Adrenal gland (tissue), 12 donors: ENCODE data around the gene TMEM123. TPM values are rescaled to one million over a fixed set of nuclear protein-coding genes. Genes with fewer than 3 reads are reported as not detected.

Experiments
- DNase-seq, 7 donors: peaks; one replicate each; pipeline ENCODE4 v3.0.0-alpha.2; 2019 to 2020
- H3K27ac ChIP-seq, 5 donors: fragments of 200-600 bp; sonication (generic) in 4 of 5; 1 replicate in 3 of 5; 2 replicates in 2 of 5; pipeline versions ENCODE4 v1.5.1 to v1.8.0; 2016 to 2020; ENCODE audit warnings: mild to moderate bottlenecking in 1 of 5
- H3K27me3 ChIP-seq: fragments of 200-600 bp; 2 replicates; pipeline ENCODE4 v1.8.0; 2021
- H3K36me3 ChIP-seq, 2 donors: fragments of 200-600 bp; replicated peaks in 1 of 2; 1 replicate in 1 of 2; 2 replicates in 1 of 2; pipeline versions ENCODE4 v1.5.1 to v1.8.0; 2018 to 2022
- H3K4me1 ChIP-seq, 2 donors: fragments of 200-600 bp; replicated peaks in 1 of 2; 1 replicate in 1 of 2; 2 replicates in 1 of 2; pipeline versions ENCODE4 v1.5.1 to v1.8.0; 2018 to 2021
- H3K4me3 ChIP-seq, 4 donors: fragments of 200-600 bp; sonication (generic) in 3 of 4; one replicate each; pipeline ENCODE4 v1.5.1; 2016 to 2018
- H3K9me3 ChIP-seq, 3 donors: fragments of 200-600 bp; sonication (generic) in 1 of 3; replicated peaks in 1 of 3; 1 replicate in 2 of 3; 2 replicates in 1 of 3; pipeline versions ENCODE4 v1.5.1 to v1.8.0; 2016 to 2021
- POLR2A ChIP-seq, 2 donors: fragments of 450-650 bp; IDR thresholded peaks; one replicate each; pipeline ENCODE4 v1.6.1; 2017; ENCODE audit warnings: antibody characterized with exemption in 2 of 2, mild to moderate bottlenecking in 2 of 2, moderate library complexity in 1 of 2
- WGBS, 4 donors: extraction: QIAGEN DNeasy Blood & Tissue Kit in 2 of 4; methylation state at CpG; one replicate each; pipeline versions ENCODE4 v1.1.5 to v1.1.7; 2013 to 2017; 5-methylcytosine and 5-hydroxymethylcytosine counted together
- intact Hi-C, 2 donors: fragments of 100-400 bp; cut with DNase I; formaldehyde crosslinking; loops; one replicate each; pipeline versions ENCODE4 v1.14.1 to v1.15.0; 2022 to 2023
- polyA plus RNA-seq, 3 donors: library from polyadenylated mRNA; stranded (reverse); fragments of 200-250 nt in 2 of 3; fragments of 350-450 nt in 1 of 3; fragmentation: Illumina TruSeq in 1 of 3; extraction: RNeasy Lipid Tissue Mini Kit (QIAGEN cat#74804) in 1 of 3; gene quantifications; one replicate each; pipeline ENCODE4 v1.2.3, GENCODE V29; 2013 to 2014
- total RNA-seq, 9 donors: library from RNA; depleted of rRNA in 4 of 9; stranded (reverse); fragments of >200 nt in 4 of 9; fragments of 120-200 nt in 1 of 9; fragmentation: NEBNext Ultra II Directional in 1 of 9; extraction: Animal tissue kit (Norgen Biotek cat#: 25700) in 1 of 9; gene quantifications; one replicate each; pipeline versions ENCODE4 v1.1.0 to v1.2.4, GENCODE V29; 2013 to 2023
- TF ChIP-seq, protein P1 (sequence below), 6 experiments: fragments of 450-650 bp in 4 of 6; fragments of 200-600 bp in 2 of 6; sonication (generic) in 1 of 6; IDR thresholded peaks; 1 replicate in 5 of 6; 2 replicates in 1 of 6; pipeline versions ENCODE4 v1.5.1 to v1.8.0; 2016 to 2021; ENCODE audit warnings: antibody characterized with exemption in 6 of 6, mild to moderate bottlenecking in 2 of 6, moderate library complexity in 1 of 6
- donor health status: healthy with polysubstance abuse.
- donor health status: Bipolar disorder and iron deficiency.
- donor health status: DM: yes; HTN: yes; CAD: no.
- donor health status: DM: no; HTN: no; CAD: no.
- donor health status: DM: no; HTN: no; CAD: no.
- donor health status: DM: yes; HTN: yes; CAD: no.

The TMEM123 gene
- total and polyA plus RNA-seq, 12 donors, result 19.2 to 284 (median 117) TPM

DNA sequence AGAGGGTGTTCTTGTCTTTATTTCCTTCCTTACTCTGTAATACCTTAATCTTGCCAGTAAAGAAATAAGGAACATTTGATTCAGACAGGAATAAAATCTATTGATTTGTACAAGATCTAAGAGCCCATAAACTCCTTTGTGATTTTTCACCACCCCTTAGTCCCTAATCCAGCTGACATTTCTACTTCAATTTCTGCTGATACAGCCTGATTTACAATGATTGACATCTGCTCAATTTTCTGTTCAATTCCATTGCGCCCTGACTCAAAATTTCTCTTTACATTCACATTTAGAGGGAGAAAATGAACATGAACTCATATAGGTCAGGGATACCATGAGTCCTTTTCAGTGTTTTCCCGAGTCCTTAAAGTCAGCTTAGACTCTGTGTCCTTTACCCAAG is 27.2 kb upstream of the TMEM123 start:
- no peak for DNase-seq
- Histone ChIP-seq H3K36me3 (no peaks in the 10 kb centered on the region), H3K27ac (no peak overlapping the region)

DNA sequence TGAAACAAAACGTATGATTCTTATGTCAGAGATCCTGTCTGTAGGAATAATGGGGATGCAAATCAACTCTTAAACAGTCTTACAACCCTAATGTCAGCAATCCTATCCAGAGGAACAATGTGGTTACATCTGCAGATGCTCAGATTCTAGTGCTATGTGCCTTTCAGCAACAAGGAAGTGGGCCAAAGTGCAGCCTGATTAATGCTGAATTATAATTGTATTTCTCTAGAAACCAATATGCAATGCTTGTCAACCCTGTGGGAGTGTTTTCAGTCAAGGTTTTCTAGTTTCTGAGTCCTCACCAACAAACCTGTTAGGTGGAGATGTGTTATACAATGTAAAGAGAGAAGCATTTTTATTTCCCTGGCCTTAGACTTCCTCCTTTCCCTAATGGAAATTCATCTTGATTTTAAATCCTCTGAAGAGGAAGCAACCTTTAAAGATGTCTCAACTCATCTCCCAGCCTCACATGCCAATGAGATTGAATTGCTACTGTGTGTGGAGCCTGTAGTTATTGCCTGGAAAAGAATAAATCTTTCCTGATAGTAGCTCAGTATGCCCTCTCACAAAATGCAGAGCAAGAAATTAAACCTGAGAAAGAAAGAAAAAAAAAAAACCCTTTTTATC is 26.2 kb upstream of the TMEM123 start:
- Histone ChIP-seq H3K9me3 (no peaks in the 10 kb centered on the region), H3K36me3 (no peaks in the 10 kb centered on the region), H3K27ac (no peak overlapping the region), H3K4me1 (no peaks in the 10 kb centered on the region), H3K27me3 (no peaks in the 10 kb centered on the region), H3K4me3 (no peak overlapping the region)
- 73 to 88% (median 86%) methylated on average over 1 of the region's 1 CpG for WGBS, 4 donors
- TF ChIP-seq, protein P1, sequence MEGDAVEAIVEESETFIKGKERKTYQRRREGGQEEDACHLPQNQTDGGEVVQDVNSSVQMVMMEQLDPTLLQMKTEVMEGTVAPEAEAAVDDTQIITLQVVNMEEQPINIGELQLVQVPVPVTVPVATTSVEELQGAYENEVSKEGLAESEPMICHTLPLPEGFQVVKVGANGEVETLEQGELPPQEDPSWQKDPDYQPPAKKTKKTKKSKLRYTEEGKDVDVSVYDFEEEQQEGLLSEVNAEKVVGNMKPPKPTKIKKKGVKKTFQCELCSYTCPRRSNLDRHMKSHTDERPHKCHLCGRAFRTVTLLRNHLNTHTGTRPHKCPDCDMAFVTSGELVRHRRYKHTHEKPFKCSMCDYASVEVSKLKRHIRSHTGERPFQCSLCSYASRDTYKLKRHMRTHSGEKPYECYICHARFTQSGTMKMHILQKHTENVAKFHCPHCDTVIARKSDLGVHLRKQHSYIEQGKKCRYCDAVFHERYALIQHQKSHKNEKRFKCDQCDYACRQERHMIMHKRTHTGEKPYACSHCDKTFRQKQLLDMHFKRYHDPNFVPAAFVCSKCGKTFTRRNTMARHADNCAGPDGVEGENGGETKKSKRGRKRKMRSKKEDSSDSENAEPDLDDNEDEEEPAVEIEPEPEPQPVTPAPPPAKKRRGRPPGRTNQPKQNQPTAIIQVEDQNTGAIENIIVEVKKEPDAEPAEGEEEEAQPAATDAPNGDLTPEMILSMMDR (IDR thresholded peaks at IDR 0.05), result no peak
- TF ChIP-seq POLR2A (IDR thresholded peaks at IDR 0.05), result no peak
- DNase-seq, result no peak
- intact Hi-C loops, result no loop called here

More for the DNA sequence above, 27.2 kb upstream of the TMEM123 start:
- Histone ChIP-seq H3K27me3 (no peaks in the 10 kb centered on the region), H3K4me1 (no peaks in the 10 kb centered on the region), H3K9me3 (no peaks in the 10 kb centered on the region), H3K4me3 (no peak overlapping the region)
- 74 to 79% (median 77%) methylated on average over 2 of the region's 2 CpGs for WGBS, 4 donors
- intact Hi-C loops, result loop anchor here in 1 of 2 donors (10.0 kb wide), 1 partner anchor 85 kb away; no protein-coding TSS in a partner anchor
- TF ChIP-seq, protein P1 (IDR thresholded peaks at IDR 0.05), result no peak
- TF ChIP-seq POLR2A (IDR thresholded peaks at IDR 0.05), result no peak

DNA sequence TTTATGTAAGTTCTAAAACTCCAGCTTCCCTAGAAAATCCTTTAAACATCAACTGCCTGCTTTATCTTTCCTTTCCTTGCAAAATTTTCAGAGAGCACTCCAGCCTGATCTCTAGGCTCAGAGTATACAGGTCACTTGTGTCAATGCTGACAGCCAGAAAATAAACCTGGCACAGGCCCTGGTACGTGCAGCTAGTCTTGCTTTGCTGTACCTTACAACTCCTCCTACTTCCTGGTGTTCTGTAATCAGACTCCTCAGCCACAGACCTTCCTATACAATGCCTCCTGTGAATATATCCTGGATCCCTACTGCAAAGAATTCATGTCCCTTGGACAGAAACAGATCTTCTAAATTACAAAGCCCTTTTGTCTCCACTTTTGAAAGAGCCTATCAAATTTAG is 24.2 kb upstream of the TMEM123 start:
- no peaks in the 10 kb centered on the region for H3K9me3 ChIP-seq
- no peak overlapping the region for H3K27ac ChIP-seq
- 17 to 41% (median 27%) methylated on average over 1 of the region's 1 CpG for WGBS, 4 donors
- no peaks in the 10 kb centered on the region for H3K36me3 ChIP-seq
- no peaks in the 10 kb centered on the region for H3K27me3 ChIP-seq
- intact Hi-C loops, result no loop called here
- no peak overlapping the region for H3K4me3 ChIP-seq
- peak in 2 of 7 donors; percentile 19 to 52 for DNase-seq
- TF ChIP-seq POLR2A (IDR thresholded peaks at IDR 0.05), result no peak
- no peaks in the 10 kb centered on the region for H3K4me1 ChIP-seq

DNA sequence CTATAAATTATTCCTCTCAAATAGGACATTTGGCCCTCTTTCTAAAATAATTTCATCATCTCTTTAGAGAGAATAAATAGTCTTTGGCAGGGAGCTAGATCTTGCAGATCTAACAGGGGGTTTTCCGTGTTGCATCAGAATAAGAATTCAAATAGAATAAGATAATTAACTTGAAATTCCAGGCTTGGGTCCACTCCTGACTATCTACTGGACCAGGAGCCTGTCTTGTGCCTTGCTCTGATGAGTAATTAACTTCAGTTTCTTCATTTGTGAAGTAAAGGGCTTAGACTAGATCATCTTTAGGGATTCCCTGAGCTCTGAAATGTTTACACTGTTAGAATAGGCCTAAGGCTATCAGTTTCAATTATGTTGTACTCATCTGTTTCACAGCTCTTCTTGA is 23.5 kb upstream of the TMEM123 start:
- no peak overlapping the region for H3K27ac ChIP-seq
- TF ChIP-seq, protein P1 (IDR thresholded peaks at IDR 0.05), result no peak
- no peak for TF ChIP-seq POLR2A (IDR thresholded peaks at IDR 0.05)
- H3K4me1 ChIP-seq, result no peaks in the 10 kb centered on the region
- 36 to 71% (median 53%) methylated on average over 1 of the region's 1 CpG for WGBS, 4 donors
- DNase-seq, result no peak
- H3K36me3 ChIP-seq, result no peaks in the 10 kb centered on the region
- no peak overlapping the region for H3K4me3 ChIP-seq
- no peaks in the 10 kb centered on the region for H3K9me3 ChIP-seq
- H3K27me3 ChIP-seq, result no peaks in the 10 kb centered on the region
- intact Hi-C loops, result no loop called here

DNA sequence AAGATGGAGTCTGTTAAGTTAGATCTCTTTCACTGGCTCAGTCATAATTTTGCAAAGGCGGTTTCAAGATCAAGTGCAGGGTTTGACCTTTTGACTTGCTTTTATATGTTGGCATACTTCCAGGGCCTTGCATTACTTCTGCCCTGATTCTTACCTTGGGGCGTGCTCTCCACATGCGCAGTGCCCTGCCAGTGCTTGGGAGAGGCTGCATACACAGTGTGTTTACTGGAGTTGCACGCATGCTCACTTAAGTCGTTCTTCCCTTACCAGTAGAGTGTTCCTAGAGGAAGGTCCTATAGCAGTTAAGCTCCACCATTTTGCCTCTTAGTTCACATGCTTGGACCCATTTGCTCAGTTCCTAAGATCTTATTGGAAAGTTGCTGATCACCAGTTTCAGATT is 21.0 kb upstream of the TMEM123 start:
- TF ChIP-seq POLR2A (IDR thresholded peaks at IDR 0.05), result no peak
- TF ChIP-seq, protein P1 (IDR thresholded peaks at IDR 0.05), result no peak
- DNase-seq, result no peak
- no peaks in the 10 kb centered on the region for H3K27me3 ChIP-seq
- H3K4me1 ChIP-seq, result peaks cover 10 to 12% of the 10 kb centered on the region in 2 donors
- no peak overlapping the region for H3K27ac ChIP-seq
- 90 to 98% (median 94%) methylated on average over 5 of the region's 5 CpGs for WGBS, 4 donors
- H3K36me3 ChIP-seq, result no peaks in the 10 kb centered on the region
- H3K9me3 ChIP-seq, result no peaks in the 10 kb centered on the region
- no peak overlapping the region for H3K4me3 ChIP-seq
- intact Hi-C loops, result no loop called here
